Psoas muscle (tissue), 8 donors: ENCODE data around the gene MRPL2. TPM values are rescaled to one million over a fixed set of nuclear protein-coding genes. Genes with fewer than 3 reads are reported as not detected.
"Not testable (repeated sequence)": the region's sequence is repeated elsewhere in the genome, so short reads cannot be mapped to it uniquely, and the experiment has no call there.

Source experiments
- ATAC-seq, 4 donors: fragments of 200-7000 bp; cut with Tn5 transposase; one replicate each; pipeline ENCODE4 v1.9.1; 2020; ENCODE audit warnings: moderate library complexity in 3 of 4, mild to moderate bottlenecking in 2 of 4
- DNase-seq, 2 donors: peaks; one replicate each; pipeline ENCODE4 v3.0.0-alpha.2; 2020
- H3K27ac ChIP-seq: fragments of 200-600 bp; one replicate; pipeline ENCODE4 v1.8.0; 2022
- H3K27me3 ChIP-seq, 3 donors: fragments of 200-600 bp in 1 of 3; one replicate each; pipeline versions ENCODE4 v1.6.1 to v1.8.0; 2013 to 2022; ENCODE audit warnings: low read length in 2 of 3, mild to moderate bottlenecking in 2 of 3, moderate library complexity in 1 of 3; ENCODE audit not compliant: insufficient read depth in 3 of 3
- H3K36me3 ChIP-seq, 2 donors: fragments of 200-600 bp in 1 of 2; one replicate each; pipeline versions ENCODE4 v1.6.1 to v1.8.0; 2013 to 2022; ENCODE audit warnings: low read depth in 1 of 2, mild to moderate bottlenecking in 1 of 2, moderate library complexity in 1 of 2; ENCODE audit not compliant: insufficient read depth in 1 of 2
- H3K4me1 ChIP-seq: fragments of 200-600 bp; one replicate; pipeline ENCODE4 v1.8.0; 2022
- H3K4me3 ChIP-seq: fragments of 200-600 bp; one replicate; pipeline ENCODE4 v1.8.0; 2022; ENCODE audit warnings: mild to moderate bottlenecking
- H3K9me3 ChIP-seq: fragments of 200-600 bp; one replicate; pipeline ENCODE4 v1.8.0; 2022
- WGBS, 3 donors: extraction: QIAGEN DNeasy Blood & Tissue Kit; methylation state at CpG; one replicate each; pipeline versions ENCODE4 v1.1.6 to v1.1.7; 2013; 5-methylcytosine and 5-hydroxymethylcytosine counted together
- intact Hi-C, 2 donors: fragments of 100-400 bp; cut with DNase I; formaldehyde crosslinking; loops; one replicate each; pipeline versions ENCODE4 v1.11.0 to v1.14.2; 2022
- polyA plus RNA-seq, 3 donors: library from polyadenylated mRNA; stranded (reverse); fragments of 200-250 nt; gene quantifications; one replicate each; pipeline ENCODE4 v1.2.3, GENCODE V29; 2013
- total RNA-seq, 4 donors: library from RNA; stranded (reverse); fragmentation: NEBNext Ultra II Directional in 2 of 4; extraction: Animal tissue kit (Norgen Biotek cat#: 25700) in 2 of 4; gene quantifications; one replicate each; pipeline versions ENCODE4 v1.2.1 to v1.2.4, GENCODE V29; 2021 to 2023
- TF ChIP-seq, protein P1 (sequence below): fragments of 200-600 bp; IDR thresholded peaks from one replicate; pipeline ENCODE4 v1.8.0; 2022; ENCODE audit warnings: antibody characterized with exemption
- donor health status: healthy with polysubstance abuse.
- donor health status: DM: no; HTN: no; CAD: no; lungs with moderate emphysema.
- donor health status: Bipolar disorder and iron deficiency.
- donor health status: healthy.
- donor health status: DM: yes; HTN: yes; CAD: no.
- donor health status: DM: no; HTN: no; CAD: no.
- donor health status: DM: no; HTN: no; CAD: no.
- donor health status: DM: yes; HTN: yes; CAD: no.

Gene MRPL2
- total and polyA plus RNA-seq, 7 donors, result 61.3 to 139 (median 91.2) TPM

- 79 to 82% (median 80%) methylated on average over 8 of the region's 8 CpGs for WGBS, 3 donors
- no peaks in the 10 kb centered on the region for H3K27me3 ChIP-seq
- TF ChIP-seq, protein P1, sequence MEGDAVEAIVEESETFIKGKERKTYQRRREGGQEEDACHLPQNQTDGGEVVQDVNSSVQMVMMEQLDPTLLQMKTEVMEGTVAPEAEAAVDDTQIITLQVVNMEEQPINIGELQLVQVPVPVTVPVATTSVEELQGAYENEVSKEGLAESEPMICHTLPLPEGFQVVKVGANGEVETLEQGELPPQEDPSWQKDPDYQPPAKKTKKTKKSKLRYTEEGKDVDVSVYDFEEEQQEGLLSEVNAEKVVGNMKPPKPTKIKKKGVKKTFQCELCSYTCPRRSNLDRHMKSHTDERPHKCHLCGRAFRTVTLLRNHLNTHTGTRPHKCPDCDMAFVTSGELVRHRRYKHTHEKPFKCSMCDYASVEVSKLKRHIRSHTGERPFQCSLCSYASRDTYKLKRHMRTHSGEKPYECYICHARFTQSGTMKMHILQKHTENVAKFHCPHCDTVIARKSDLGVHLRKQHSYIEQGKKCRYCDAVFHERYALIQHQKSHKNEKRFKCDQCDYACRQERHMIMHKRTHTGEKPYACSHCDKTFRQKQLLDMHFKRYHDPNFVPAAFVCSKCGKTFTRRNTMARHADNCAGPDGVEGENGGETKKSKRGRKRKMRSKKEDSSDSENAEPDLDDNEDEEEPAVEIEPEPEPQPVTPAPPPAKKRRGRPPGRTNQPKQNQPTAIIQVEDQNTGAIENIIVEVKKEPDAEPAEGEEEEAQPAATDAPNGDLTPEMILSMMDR, result no peak
- H3K9me3 ChIP-seq, result no peaks in the 10 kb centered on the region
- intact Hi-C loops, result no loop called here
- no peak for ATAC-seq
- no peaks in the 10 kb centered on the region for H3K36me3 ChIP-seq
- no peak overlapping the region for H3K27ac ChIP-seq
- H3K4me3 ChIP-seq, result no peak overlapping the region
- no peak for DNase-seq
- no peaks in the 10 kb centered on the region for H3K4me1 ChIP-seq
Observed at GRCh38 chr6:43086022-43086658, 26.9 kb upstream of the MRPL2 start.

DNA sequence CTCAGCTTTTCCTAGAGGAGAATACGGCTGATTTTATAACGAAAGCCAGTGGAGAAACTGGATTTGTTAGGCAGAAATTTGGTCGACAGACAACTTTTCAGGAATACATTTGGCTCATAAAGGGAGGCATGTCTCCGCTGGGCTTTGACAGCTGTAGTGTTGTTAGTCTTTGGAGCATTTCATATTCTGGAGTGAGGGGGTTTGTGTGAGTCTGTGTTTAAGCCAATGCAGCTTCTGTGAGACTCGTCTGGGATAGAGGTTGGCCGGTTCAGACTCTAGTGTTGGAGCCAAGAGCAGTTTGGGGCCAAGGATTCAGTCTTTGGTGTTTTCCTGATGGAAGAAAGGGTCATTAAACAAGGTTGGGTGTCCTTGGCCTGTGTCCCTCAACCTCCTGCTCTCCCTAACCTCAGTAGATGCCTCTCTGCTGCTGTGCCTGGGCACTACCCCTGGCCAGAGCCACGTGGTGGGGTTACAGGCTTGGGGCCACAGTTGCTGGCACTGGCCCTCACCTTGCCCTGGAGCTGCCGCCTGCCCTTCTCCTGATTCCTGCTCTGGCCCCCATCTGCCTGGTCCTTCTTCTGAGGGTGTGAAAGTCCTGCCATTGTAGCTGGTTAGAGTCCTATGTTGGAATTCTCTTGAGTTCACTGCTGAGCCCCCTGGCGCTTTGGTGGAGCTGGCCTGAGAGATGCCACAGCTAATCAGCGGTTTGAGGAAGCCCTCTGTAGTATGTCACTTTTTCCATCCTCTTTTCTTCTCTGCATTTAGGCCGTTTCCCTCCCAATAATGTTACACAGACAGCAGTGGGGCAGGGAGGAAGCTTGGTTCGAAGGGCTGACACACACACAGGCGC is 23.8 kb upstream of the MRPL2 start:
- no peak overlapping the region for H3K4me3 ChIP-seq
- WGBS, 3 donors, result 58 to 61% (median 59%) methylated on average over 13 of the region's 13 CpGs
- TF ChIP-seq, protein P1, result no peak
- no peaks in the 10 kb centered on the region for H3K36me3 ChIP-seq
- intact Hi-C loops, result no loop called here
- H3K27ac ChIP-seq, result no peak overlapping the region
- no peaks in the 10 kb centered on the region for H3K27me3 ChIP-seq
- H3K9me3 ChIP-seq, result no peaks in the 10 kb centered on the region
- ATAC-seq (no peak), DNase-seq (no peak)
- H3K4me1 ChIP-seq, result no peaks in the 10 kb centered on the region

GRCh38 chr6:43081922-43082321 is 22.7 kb upstream of the MRPL2 start:
- H3K9me3 ChIP-seq, H3K4me1 ChIP-seq, H3K4me3 ChIP-seq, H3K36me3 ChIP-seq, H3K27me3 ChIP-seq, ATAC-seq, H3K27ac ChIP-seq, DNase-seq, intact Hi-C loops: not testable (repeated sequence)
- WGBS, 3 donors, result 93 to 98% (median 96%) methylated on average over 9 of the region's 9 CpGs

GRCh38 chr6:43081043-43081442 is 21.8 kb upstream of the MRPL2 start:
- no peak for DNase-seq
- Histone ChIP-seq H3K9me3 (no peaks in the 10 kb centered on the region), H3K27me3 (peaks cover 0 to 17% (median 12%) of the 10 kb centered on the region in 3 donors), H3K4me3 (no peak overlapping the region), H3K4me1 (peaks cover 5% of the 10 kb centered on the region), H3K36me3 (no peaks in the 10 kb centered on the region), H3K27ac (no peak overlapping the region)
- intact Hi-C loops, result no loop called here
- ATAC-seq, result no peak
- TF ChIP-seq, protein P1, result no peak
- 90 to 96% (median 93%) methylated on average over 4 of the region's 4 CpGs for WGBS, 3 donors

DNA sequence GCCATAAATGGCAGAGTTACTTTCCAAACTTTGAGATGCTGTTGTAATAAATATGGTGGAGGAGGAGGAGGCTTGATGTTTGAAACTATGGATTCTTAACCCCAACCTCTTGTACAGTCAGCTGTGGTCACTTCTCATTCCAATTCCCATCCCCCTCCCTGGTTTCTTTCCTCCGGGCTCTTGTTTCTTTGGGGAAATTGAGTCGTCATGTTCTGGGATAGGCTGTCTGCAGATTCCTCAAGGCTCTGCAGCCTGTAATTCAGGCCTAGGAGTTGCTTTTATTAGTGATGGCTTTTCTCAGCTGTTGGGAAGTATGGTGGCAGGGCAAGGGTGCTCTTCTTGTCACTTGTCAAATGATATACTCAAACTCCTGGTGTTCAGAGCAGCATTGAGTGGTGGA is 19.5 kb upstream of the MRPL2 start:
- ATAC-seq (no peak), DNase-seq (no peak)
- WGBS, 3 donors, result 85 to 90% (median 87%) methylated on average over 2 of the region's 2 CpGs
- Histone ChIP-seq H3K36me3 (peaks cover 0 to 13% of the 10 kb centered on the region in 2 donors), H3K27ac (no peak overlapping the region), H3K27me3 (peaks cover 0 to 20% (median 12%) of the 10 kb centered on the region in 3 donors), H3K9me3 (no peaks in the 10 kb centered on the region), H3K4me1 (peaks cover 5% of the 10 kb centered on the region), H3K4me3 (no peak overlapping the region)
- intact Hi-C loops, result no loop called here
- TF ChIP-seq, protein P1, result no peak
